Calu3 (cell line): Measurements from ENCODE around the gene PTF1A. TPM values are rescaled to one million over a fixed set of nuclear protein-coding genes. Genes with fewer than 3 reads are reported as not detected.
"Not testable (repeated sequence)": the region's sequence is repeated elsewhere in the genome, so short reads cannot be mapped to it uniquely, and the experiment has no call there.

Experiments used
- BruUV-seq: library from RNA; stranded (reverse); fragments of 400-500 nt; replicated peaks from 2 replicates; lab custom pipeline; 2021; lab: Mats Ljungman, UMichigan
- CTCF ChIA-PET: fragments of 300-600 bp; sonication (Branson Sonifier 250); formaldehyde crosslinking; loops from one replicate; lab custom pipeline; 2022; ENCODE audit warnings: antibody characterized with exemption; lab: Charles Lee
- DNase-seq: peaks from one replicate; pipeline ENCODE4 v3.0.0; 2022
- H3K27ac Mint-ChIP-seq: one replicate; pipeline ENCODE4 v1.8.0; 2022; ENCODE audit warnings: mixed read lengths; ENCODE audit not compliant: unreplicated experiment
- H3K27me3 Mint-ChIP-seq: one replicate; pipeline ENCODE4 v1.8.0; 2022; ENCODE audit warnings: mixed read lengths; ENCODE audit not compliant: unreplicated experiment
- H3K36me3 Mint-ChIP-seq: one replicate; pipeline ENCODE4 v1.8.0; 2022; ENCODE audit warnings: mild to moderate bottlenecking, moderate library complexity, mixed read lengths; ENCODE audit not compliant: insufficient read depth, unreplicated experiment
- H3K4me1 Mint-ChIP-seq: one replicate; pipeline ENCODE4 v1.8.0; 2022; ENCODE audit warnings: mild to moderate bottlenecking, low read depth, mixed read lengths; ENCODE audit not compliant: unreplicated experiment
- H3K4me3 Mint-ChIP-seq: one replicate; pipeline ENCODE4 v1.8.0; 2022; ENCODE audit warnings: mild to moderate bottlenecking, low read depth, moderate library complexity, mixed read lengths; ENCODE audit not compliant: unreplicated experiment
- H3K9me3 Mint-ChIP-seq: one replicate; pipeline ENCODE4 v1.8.0; 2022; ENCODE audit warnings: low read depth, mixed read lengths; ENCODE audit not compliant: unreplicated experiment
- CTCF ChIP-seq: fragments of 200-600 bp; IDR thresholded peaks from one replicate; pipeline ENCODE4 v1.8.0; 2022; ENCODE audit warnings: antibody characterized with exemption; ENCODE audit not compliant: unreplicated experiment
- intact Hi-C: fragments of 100-400 bp; cut with micrococcal nuclease; formaldehyde crosslinking; loops from one replicate; pipeline ENCODE4 v1.10.0; 2022; ENCODE audit not compliant: unreplicated experiment
- total RNA-seq: library from RNA; stranded (reverse); gene quantifications from 2 replicates; pipeline ENCODE4 v1.2.3, GENCODE V29; 2022

The PTF1A gene
- total RNA-seq, 1 experiment from 2014 or later: not detected

- Mint-ChIP-seq H3K27ac (no peak overlapping the region), H3K9me3 (no peaks in the 10 kb centered on the region), H3K36me3 (no peaks in the 10 kb centered on the region), H3K4me3 (no peak overlapping the region), H3K27me3 (no peaks in the 10 kb centered on the region), H3K4me1 (no peaks in the 10 kb centered on the region)
- CTCF ChIA-PET: no interaction called here
- BruUV-seq: no TSS peak
- TF ChIP-seq CTCF: no peak
- DNase-seq: no peak
- intact Hi-C loops: no loop called here
These were observed 25.4 kb downstream of the PTF1A start for GRCh38 chr10:23217471-23217870.

- Mint-ChIP-seq H3K9me3 (no peaks in the 10 kb centered on the region), H3K36me3 (no peaks in the 10 kb centered on the region), H3K27me3 (peaks cover 36% of the 10 kb centered on the region), H3K4me1 (no peaks in the 10 kb centered on the region), H3K27ac (no peak overlapping the region), H3K4me3 (no peak overlapping the region)
- no TSS peak for BruUV-seq
- intact Hi-C loops: loop anchor here (2.0 kb wide), 1 partner anchor 48 kb away; no protein-coding TSS in a partner anchor
- CTCF ChIA-PET: no interaction called here
- DNase-seq: no peak
- TF ChIP-seq CTCF: no peak
These were observed 38.5 kb downstream of the PTF1A start for GRCh38 chr10:23230582-23230981.

GRCh38 chr10:23238015-23238414 is 45.9 kb downstream of the PTF1A start:
- intact Hi-C loops: no loop called here
- CTCF ChIA-PET: interaction anchor here (0.5 kb wide), 1 partner anchor 247 kb away, joined by 4 read pairs; no protein-coding TSS in a partner anchor
- Mint-ChIP-seq H3K4me1 (no peaks in the 10 kb centered on the region), H3K4me3 (no peak overlapping the region), H3K9me3 (peaks cover 10% of the 10 kb centered on the region), H3K36me3 (no peaks in the 10 kb centered on the region), H3K27me3 (no peaks in the 10 kb centered on the region), H3K27ac (no peak overlapping the region)
- no TSS peak for BruUV-seq
- no peak for TF ChIP-seq CTCF
- DNase-seq: no peak

- H3K27ac Mint-ChIP-seq, H3K4me1 Mint-ChIP-seq, H3K27me3 Mint-ChIP-seq, CTCF ChIA-PET, BruUV-seq, H3K4me3 Mint-ChIP-seq, H3K36me3 Mint-ChIP-seq, DNase-seq, intact Hi-C loops: not testable (repeated sequence)
- H3K9me3 Mint-ChIP-seq: peaks cover 10% of the 10 kb centered on the region
These were observed 49.7 kb downstream of the PTF1A start for GRCh38 chr10:23241779-23242178.

Other genes with a start within 250 kb of the PTF1A start
- 10.5 and 12.6 TPM in 2 replicates for gene MSRB2, start 96.7 kb upstream of the PTF1A start, total RNA-seq
- 0.44 and 0.45 TPM in 2 replicates for gene C10orf67, start 152.5 kb downstream of the PTF1A start, total RNA-seq
- gene OTUD1, start 246.8 kb downstream of the PTF1A start, total RNA-seq: 8.0 and 10.4 TPM in 2 replicates